Muscle layer of colon (tissue), 2 donors: ENCODE data around the gene PROSER2.

Experiments
- H3K27ac ChIP-seq: one replicate; pipeline ENCODE4 v1.7.0; 2013; ENCODE audit warnings: low read depth, mild to moderate bottlenecking, low read length, moderate library complexity
- H3K27me3 ChIP-seq, 2 donors: one replicate each; pipeline ENCODE4 v1.7.0; 2013; ENCODE audit warnings: low read length in 2 of 2, mild to moderate bottlenecking in 2 of 2; ENCODE audit not compliant: insufficient read depth in 2 of 2, control insufficient read depth in 1 of 2
- H3K36me3 ChIP-seq: one replicate; pipeline ENCODE4 v1.7.0; 2013; ENCODE audit warnings: mild to moderate bottlenecking, low read length; ENCODE audit not compliant: insufficient read depth
- H3K4me1 ChIP-seq: one replicate; pipeline ENCODE4 v1.7.0; 2013; ENCODE audit warnings: mild to moderate bottlenecking, low read length; ENCODE audit not compliant: insufficient read depth
- H3K4me3 ChIP-seq, 2 donors: one replicate each; pipeline ENCODE4 v1.7.0; 2013; ENCODE audit warnings: low read length in 2 of 2, low read depth in 1 of 2, mild to moderate bottlenecking in 1 of 2, moderate library complexity in 1 of 2
- H3K9ac ChIP-seq: one replicate; pipeline ENCODE4 v1.7.0; 2013; ENCODE audit warnings: low read length
- H3K9me3 ChIP-seq: one replicate; pipeline ENCODE4 v1.7.0; 2013; ENCODE audit warnings: mild to moderate bottlenecking, low read length
- donor health status: abdominal sarcoma.
- donor health status: Adenocarcinoma of cecum.

Gene PROSER2

DNA sequence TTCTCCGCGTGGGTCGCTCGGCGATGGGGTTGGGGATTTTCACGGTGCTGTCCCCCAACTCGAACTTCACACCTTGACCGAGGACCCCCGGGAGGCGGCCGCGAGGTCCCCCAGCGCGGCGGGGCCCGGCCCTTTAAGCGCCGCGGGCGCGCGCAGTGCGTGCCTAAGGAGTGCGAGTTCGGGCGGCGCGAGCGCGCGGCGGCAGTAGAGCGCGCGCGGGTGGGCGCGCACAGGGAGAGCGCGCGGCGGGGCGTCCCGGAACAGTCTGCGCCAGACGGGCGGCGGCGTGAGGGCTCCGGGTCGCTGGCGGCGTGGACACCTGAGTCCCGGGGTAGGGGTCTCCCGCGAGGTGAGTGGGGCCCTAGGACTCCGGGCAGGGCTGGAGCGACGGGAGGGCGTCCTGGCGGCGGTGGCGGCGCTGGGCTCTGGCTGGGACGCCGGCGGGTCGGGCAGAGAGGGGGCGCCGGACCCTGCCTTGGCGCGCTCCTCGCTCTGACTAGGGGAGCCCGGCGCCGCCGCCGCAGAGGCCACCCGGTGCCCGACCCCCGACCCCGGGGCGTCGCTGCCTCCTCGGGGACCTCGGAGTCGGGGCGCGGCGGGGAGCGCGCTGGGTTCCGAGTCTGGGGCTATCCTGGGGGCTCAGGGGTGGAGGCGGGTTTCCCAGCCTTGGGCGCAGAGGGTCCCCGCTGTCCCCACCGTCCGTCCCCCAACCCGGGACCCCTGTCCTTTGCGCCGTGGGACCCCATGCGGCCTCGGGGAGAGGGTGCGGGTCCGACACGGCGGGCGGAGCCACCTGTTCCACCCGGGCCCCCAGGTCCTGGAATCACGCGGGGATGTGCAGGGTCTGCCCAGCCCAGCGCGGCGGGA is at the start of gene PROSER2:
TSS of gene PROSER2 (plus strand) at position 235 of the 867 bp plus-strand sequence. CDS start 28,722 bp downstream, outside the sequence.
- H3K4me1 ChIP-seq, result no peaks in the 10 kb centered on the region
- peaks cover 0 to 11% of the 10 kb centered on the region in 2 donors for H3K27me3 ChIP-seq
- no peak within 1 kb of the TSS for H3K9ac ChIP-seq
- H3K36me3 ChIP-seq, result no peaks in the 10 kb centered on the region
- peak within 1 kb of the TSS in 1 of 2 donors; percentile 16 for H3K4me3 ChIP-seq
- H3K9me3 ChIP-seq, result no peaks in the 10 kb centered on the region
- H3K27ac ChIP-seq, result no peak within 1 kb of the TSS

GRCh38 chr10:11773761-11774441 is 49.3 kb upstream of the PROSER2 start:
- no peak overlapping the region for H3K9ac ChIP-seq
- no peak overlapping the region for H3K27ac ChIP-seq
- no peaks in the 10 kb centered on the region for H3K27me3 ChIP-seq
- no peaks in the 10 kb centered on the region for H3K4me1 ChIP-seq
- no peaks in the 10 kb centered on the region for H3K9me3 ChIP-seq
- H3K36me3 ChIP-seq, result no peaks in the 10 kb centered on the region
- no peak overlapping the region for H3K4me3 ChIP-seq

DNA sequence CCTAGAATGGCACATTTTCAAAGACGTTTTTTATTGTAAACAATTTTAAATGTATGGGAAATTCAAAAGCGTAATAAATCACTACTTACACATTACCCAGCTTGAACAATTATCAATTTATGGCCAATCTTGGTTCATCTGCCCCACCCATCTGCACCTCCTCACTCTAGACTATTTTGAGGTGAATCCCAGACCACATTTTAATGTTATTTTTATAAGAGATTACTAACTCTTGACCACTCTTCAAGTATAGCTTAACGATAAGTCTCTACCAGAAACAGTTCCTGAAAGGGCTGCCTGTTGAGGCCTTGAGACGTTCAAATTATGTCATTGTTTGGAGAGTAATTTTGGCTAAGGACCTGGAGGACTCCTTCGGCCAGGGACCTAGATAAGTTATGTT is 47.7 kb upstream of the PROSER2 start:
- Histone ChIP-seq H3K4me3 (no peak overlapping the region), H3K4me1 (no peaks in the 10 kb centered on the region), H3K36me3 (no peaks in the 10 kb centered on the region), H3K27me3 (no peaks in the 10 kb centered on the region), H3K9ac (no peak overlapping the region), H3K9me3 (no peaks in the 10 kb centered on the region), H3K27ac (no peak overlapping the region)

- H3K9me3 ChIP-seq, result no peaks in the 10 kb centered on the region
- H3K27ac ChIP-seq, result no peak overlapping the region
- H3K4me3 ChIP-seq, result no peak overlapping the region
- no peaks in the 10 kb centered on the region for H3K27me3 ChIP-seq
- no peak overlapping the region for H3K9ac ChIP-seq
- no peaks in the 10 kb centered on the region for H3K4me1 ChIP-seq
- H3K36me3 ChIP-seq, result no peaks in the 10 kb centered on the region
Observed at GRCh38 chr10:11776080-11776479, 47.1 kb upstream of the PROSER2 start.

DNA sequence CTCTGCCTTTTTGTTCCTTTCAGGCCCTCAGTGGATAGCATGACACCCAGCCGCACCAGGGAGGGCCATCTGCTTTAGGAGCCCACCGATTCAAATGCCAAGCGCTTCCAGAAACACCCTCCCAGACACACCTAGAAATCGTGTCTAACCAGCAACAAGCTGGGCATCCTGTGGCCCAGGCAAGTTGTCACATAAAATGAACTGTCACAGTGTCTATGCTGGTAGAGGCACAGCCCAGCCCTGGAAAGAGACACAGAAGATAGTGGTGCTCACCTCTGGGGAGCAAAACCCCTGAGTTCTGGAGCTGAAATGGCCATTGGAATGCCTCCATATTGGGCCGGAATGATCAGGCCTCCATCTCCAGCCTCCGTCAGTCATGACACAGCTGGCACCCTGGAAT is 42.0 kb upstream of the PROSER2 start:
- Histone ChIP-seq H3K9me3 (no peaks in the 10 kb centered on the region), H3K27ac (no peak overlapping the region), H3K36me3 (no peaks in the 10 kb centered on the region), H3K4me1 (no peaks in the 10 kb centered on the region), H3K9ac (no peak overlapping the region), H3K4me3 (no peak overlapping the region), H3K27me3 (no peaks in the 10 kb centered on the region)

GRCh38 chr10:11782793-11783557 is 40.2 kb upstream of the PROSER2 start:
- no peak overlapping the region for H3K27ac ChIP-seq
- no peaks in the 10 kb centered on the region for H3K27me3 ChIP-seq
- no peaks in the 10 kb centered on the region for H3K9me3 ChIP-seq
- H3K36me3 ChIP-seq, result no peaks in the 10 kb centered on the region
- H3K4me1 ChIP-seq, result no peaks in the 10 kb centered on the region
- H3K4me3 ChIP-seq, result no peak overlapping the region
- no peak overlapping the region for H3K9ac ChIP-seq

GRCh38 chr10:11783558-11783865 is 39.6 kb upstream of the PROSER2 start:
- Histone ChIP-seq H3K27me3 (no peaks in the 10 kb centered on the region), H3K9ac (no peak overlapping the region), H3K4me1 (no peaks in the 10 kb centered on the region), H3K4me3 (no peak overlapping the region), H3K9me3 (no peaks in the 10 kb centered on the region), H3K36me3 (no peaks in the 10 kb centered on the region), H3K27ac (no peak overlapping the region)

- no peak overlapping the region for H3K4me3 ChIP-seq
- no peaks in the 10 kb centered on the region for H3K9me3 ChIP-seq
- no peak overlapping the region for H3K9ac ChIP-seq
- H3K36me3 ChIP-seq, result no peaks in the 10 kb centered on the region
- H3K4me1 ChIP-seq, result no peaks in the 10 kb centered on the region
- no peak overlapping the region for H3K27ac ChIP-seq
- H3K27me3 ChIP-seq, result no peaks in the 10 kb centered on the region
Observed at GRCh38 chr10:11787374-11787773, 35.8 kb upstream of the PROSER2 start.

- no peaks in the 10 kb centered on the region for H3K27me3 ChIP-seq
- no peaks in the 10 kb centered on the region for H3K9me3 ChIP-seq
- H3K4me3 ChIP-seq, result no peak overlapping the region
- H3K4me1 ChIP-seq, result no peaks in the 10 kb centered on the region
- H3K27ac ChIP-seq, result no peak overlapping the region
- no peak overlapping the region for H3K9ac ChIP-seq
- no peaks in the 10 kb centered on the region for H3K36me3 ChIP-seq
Observed at GRCh38 chr10:11787846-11788245, 35.3 kb upstream of the PROSER2 start.

DNA sequence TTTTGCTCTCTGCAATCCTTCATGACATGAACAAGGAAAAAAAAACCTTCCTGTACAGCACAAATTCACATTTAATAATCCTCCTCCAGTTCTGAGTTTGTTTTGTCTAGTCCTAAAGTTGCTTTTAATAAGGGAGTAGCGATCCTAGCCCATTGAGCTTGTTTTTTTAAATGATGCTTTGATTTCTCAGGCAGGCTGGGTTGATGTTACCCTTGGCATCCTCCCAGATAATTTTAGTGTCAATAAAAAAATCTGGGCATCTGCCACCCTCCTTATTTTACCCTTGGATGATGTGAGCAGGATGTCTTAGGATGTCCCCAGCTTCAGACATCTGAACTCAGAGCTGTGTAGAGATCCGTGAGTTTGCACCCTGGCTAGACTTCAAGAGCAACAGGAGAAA is 33.9 kb upstream of the PROSER2 start:
- no peaks in the 10 kb centered on the region for H3K36me3 ChIP-seq
- no peak overlapping the region for H3K27ac ChIP-seq
- no peaks in the 10 kb centered on the region for H3K9me3 ChIP-seq
- H3K4me1 ChIP-seq, result no peaks in the 10 kb centered on the region
- no peaks in the 10 kb centered on the region for H3K27me3 ChIP-seq
- H3K4me3 ChIP-seq, result no peak overlapping the region
- no peak overlapping the region for H3K9ac ChIP-seq

GRCh38 chr10:11789956-11790355 is 33.2 kb upstream of the PROSER2 start:
- H3K36me3 ChIP-seq, result no peaks in the 10 kb centered on the region
- H3K4me1 ChIP-seq, result no peaks in the 10 kb centered on the region
- no peak overlapping the region for H3K9ac ChIP-seq

More at GRCh38 chr10:11789956-11790355, 33.2 kb upstream of the PROSER2 start:
- Histone ChIP-seq H3K27ac (no peak overlapping the region), H3K27me3 (no peaks in the 10 kb centered on the region), H3K4me3 (no peak overlapping the region), H3K9me3 (no peaks in the 10 kb centered on the region)
